ENCODE measurements around the gene LKAAEAR1.

Gene LKAAEAR1

GRCh38 chr20:64082126-64082731 is 2.0 kb downstream of the LKAAEAR1 start:
- Histone ChIP-seq H3K27me3 (ENCODE audit: low read depth, low read length) (peaks cover 24% of the 10 kb centered on the region), H2AFZ (ENCODE audit: low read depth, low read length) (no peak overlapping the region), H3K4me1 (ENCODE audit: low read length) (peaks cover 22% of the 10 kb centered on the region), H4K20me1 (ENCODE audit: insufficient read depth, low read length) (no peaks in the 10 kb centered on the region), H3K9ac (ENCODE audit: low read length) (no peak overlapping the region), H3K9me3 (ENCODE audit: insufficient read depth, low read length) (no peaks in the 10 kb centered on the region), H3K4me3 (ENCODE audit: low read length) (no peak overlapping the region), H3K79me2 (ENCODE audit: low read length) (peaks cover 21% of the 10 kb centered on the region), H3K27ac (ENCODE audit: low read length) (no peak overlapping the region), H3K36me3 (replicated peaks; ENCODE audit: low read depth, low read length) (no peaks in the 10 kb centered on the region), H3K4me2 (ENCODE audit: low read length) (no peak overlapping the region)
- TF ChIP-seq CTCF (IDR thresholded peaks at IDR 0.05; ENCODE audit: low read depth, low read length): 0 out of 2 replicates have a peak, but pooled peaks have one; percentile 4
- TF ChIP-seq EZH2phosphoT487 (IDR thresholded peaks at IDR 0.05; ENCODE audit: low read depth): no peak

- Histone ChIP-seq H3K4me2 (ENCODE audit: low read length) (no peak overlapping the region), H3K9ac (ENCODE audit: low read length) (no peak overlapping the region), H3K9me3 (ENCODE audit: insufficient read depth, low read length) (no peaks in the 10 kb centered on the region), H3K27ac (ENCODE audit: low read length) (no peak overlapping the region), H3K36me3 (replicated peaks; ENCODE audit: low read depth, low read length) (no peaks in the 10 kb centered on the region), H3K79me2 (ENCODE audit: low read length) (peaks cover 27% of the 10 kb centered on the region), H4K20me1 (ENCODE audit: insufficient read depth, low read length) (no peaks in the 10 kb centered on the region), H3K4me3 (ENCODE audit: low read length) (no peak overlapping the region), H2AFZ (ENCODE audit: low read depth, low read length) (no peak overlapping the region), H3K27me3 (ENCODE audit: low read depth, low read length) (peaks cover 24% of the 10 kb centered on the region), H3K4me1 (ENCODE audit: low read length) (peaks cover 29% of the 10 kb centered on the region)
- TF ChIP-seq EZH2phosphoT487 (IDR thresholded peaks at IDR 0.05; ENCODE audit: low read depth) (no peak), CTCF (IDR thresholded peaks at IDR 0.05; ENCODE audit: low read depth, low read length) (no peak)
These were observed 2.6 kb downstream of the LKAAEAR1 start for GRCh38 chr20:64081624-64081964.

- Histone ChIP-seq H3K27ac (ENCODE audit: low read length) (no peak overlapping the region), H3K9me3 (ENCODE audit: insufficient read depth, low read length) (no peaks in the 10 kb centered on the region), H3K9ac (ENCODE audit: low read length) (peak overlapping the region; percentile 93), H2AFZ (ENCODE audit: low read depth, low read length) (no peak overlapping the region), H3K4me3 (ENCODE audit: low read length) (peak overlapping the region; percentile 95), H3K4me1 (ENCODE audit: low read length) (peaks cover 34% of the 10 kb centered on the region), H3K4me2 (ENCODE audit: low read length) (peak overlapping the region; percentile 93), H3K27me3 (ENCODE audit: low read depth, low read length) (peaks cover 24% of the 10 kb centered on the region), H3K36me3 (replicated peaks; ENCODE audit: low read depth, low read length) (peaks cover 4% of the 10 kb centered on the region), H3K79me2 (ENCODE audit: low read length) (peaks cover 33% of the 10 kb centered on the region), H4K20me1 (ENCODE audit: insufficient read depth, low read length) (no peaks in the 10 kb centered on the region)
- TF ChIP-seq EZH2phosphoT487 (IDR thresholded peaks at IDR 0.05; ENCODE audit: low read depth): no peak
- no peak for TF ChIP-seq CTCF (IDR thresholded peaks at IDR 0.05; ENCODE audit: low read depth, low read length)
These were observed 3.2 kb downstream of the LKAAEAR1 start for GRCh38 chr20:64080813-64081623.

- H3K36me3 ChIP-seq (replicated peaks; ENCODE audit: low read depth, low read length): peaks cover 8% of the 10 kb centered on the region
- peak within 1 kb of the TSS; percentile 98 for H3K9ac ChIP-seq (ENCODE audit: low read length)
- no peaks in the 10 kb centered on the region for H3K9me3 ChIP-seq (ENCODE audit: insufficient read depth, low read length)
- peaks cover 16% of the 10 kb centered on the region for H3K27me3 ChIP-seq (ENCODE audit: low read depth, low read length)
- H3K27ac ChIP-seq (ENCODE audit: low read length): peak within 1 kb of the TSS; percentile 91
- H2AFZ ChIP-seq (ENCODE audit: low read depth, low read length): 0 out of 2 replicates have a peak within 1 kb of the TSS, but pooled peaks have one; percentile 33
- TF ChIP-seq CTCF (IDR thresholded peaks at IDR 0.05; ENCODE audit: low read depth, low read length): no peak
- H3K4me3 ChIP-seq (ENCODE audit: low read length): peak within 1 kb of the TSS; percentile 95
- peak within 1 kb of the TSS; percentile 99 for H3K4me2 ChIP-seq (ENCODE audit: low read length)
- H3K4me1 ChIP-seq (ENCODE audit: low read length): peaks cover 34% of the 10 kb centered on the region
- H3K79me2 ChIP-seq (ENCODE audit: low read length): peaks cover 34% of the 10 kb centered on the region
- H4K20me1 ChIP-seq (ENCODE audit: insufficient read depth, low read length): no peaks in the 10 kb centered on the region
These were observed 4.0 kb downstream of the LKAAEAR1 start, which contains the start of gene OPRL1 for GRCh38 chr20:64080013-64080812. OPRL1 (plus strand) TSS chr20:64080082; CDS start chr20:64092721, 12,639 bp downstream.

Data from OCI-LY3 (cell line).